Panc1 (cell line): Measurements from ENCODE around the gene DRD2. TPM values are rescaled to one million over a fixed set of nuclear protein-coding genes. Genes with fewer than 3 reads are reported as not detected.

ENCODE experiments used
- ATAC-seq: fragments of 200-7000 bp; cut with Tn5 transposase; 2 replicates; pipeline ENCODE4 v1.9.1; 2020; ENCODE audit warnings: mild to moderate bottlenecking, moderate library complexity
- BruUV-seq: library from RNA; stranded (reverse); fragments of 400-500 nt; replicated peaks from 2 replicates; lab custom pipeline; 2021; lab: Mats Ljungman, UMichigan
- CTCF ChIA-PET: fragments of 300-600 bp; sonication (Branson Sonifier 250); formaldehyde crosslinking; loops from one replicate; lab custom pipeline; 2022; ENCODE audit warnings: antibody characterized with exemption; lab: Charles Lee
- POLR2A ChIA-PET: fragments of 300-600 bp; sonication (Branson Sonifier 250); formaldehyde crosslinking; loops from one replicate; lab custom pipeline; 2022; ENCODE audit warnings: antibody characterized with exemption; lab: Charles Lee
- DNase-seq: peaks from one replicate; pipeline ENCODE4 v3.0.0-alpha.2; 2010; ENCODE audit warnings: low read depth, low spot score
- H3K27ac ChIP-seq: 2 replicates; pipeline ENCODE4 v1.5.1; 2011; ENCODE audit warnings: mild to moderate bottlenecking, low read length, inconsistent platforms
- H3K27me3 ChIP-seq: fragments of 200-500 bp; sonication (Bioruptor generic); 2 replicates; pipeline ENCODE4 v1.6.0; 2014; ENCODE audit warnings: low read length, inconsistent platforms; ENCODE audit not compliant: control insufficient read depth, insufficient read depth
- H3K36me3 ChIP-seq: fragments of 200-500 bp; sonication (Bioruptor generic); 2 replicates; pipeline ENCODE4 v1.5.1; 2014; ENCODE audit warnings: inconsistent platforms, mild to moderate bottlenecking, low read length, moderate library complexity; ENCODE audit not compliant: control insufficient read depth, insufficient read depth
- H3K4me1 ChIP-seq: 2 replicates; pipeline ENCODE4 v1.5.1; 2011; ENCODE audit warnings: inconsistent platforms, mild to moderate bottlenecking, low read length, moderate library complexity; ENCODE audit not compliant: control insufficient read depth, insufficient read depth
- H3K4me3 ChIP-seq, 2 experiments: 2 replicates each; pipeline ENCODE4 v1.5.1; 2011 to 2012; ENCODE audit warnings: low read depth in 2 of 2, low read length in 2 of 2, mild to moderate bottlenecking in 2 of 2, inconsistent platforms in 1 of 2, moderate library complexity in 1 of 2
- H3K9me3 ChIP-seq: fragments of 200-500 bp; sonication (Bioruptor generic); 2 replicates; pipeline ENCODE4 v1.5.1; 2014; ENCODE audit warnings: low read depth, mild to moderate bottlenecking, inconsistent platforms, low read length, moderate library complexity; ENCODE audit not compliant: control insufficient read depth, insufficient read depth
- CTCF ChIP-seq: fragments of 450-650 bp; IDR thresholded peaks from 2 replicates; pipeline ENCODE4 v1.5.1; 2017; ENCODE audit warnings: mild to moderate bottlenecking
- POLR2AphosphoS5 ChIP-seq: IDR thresholded peaks from 2 replicates; pipeline ENCODE4 v1.6.1; 2012; ENCODE audit warnings: mild to moderate bottlenecking, low read depth, low read length, moderate library complexity
- REST ChIP-seq, 2 experiments: IDR thresholded peaks; 2 replicates each; pipeline ENCODE4 v1.6.1; 2011 to 2012; ENCODE audit warnings: low read depth in 2 of 2, control low read depth in 1 of 2, low read length in 1 of 2, mild to moderate bottlenecking in 1 of 2, moderate library complexity in 1 of 2; ENCODE audit not compliant: insufficient read depth in 1 of 2
- SIN3A ChIP-seq: IDR thresholded peaks from 2 replicates; pipeline ENCODE4 v1.6.1; 2012; ENCODE audit warnings: low read depth, mild to moderate bottlenecking, low read length, moderate library complexity, borderline replicate concordance; ENCODE audit not compliant: insufficient read depth
- TCF7L2 ChIP-seq: IDR thresholded peaks from 2 replicates; pipeline ENCODE4 v1.6.1; 2011; ENCODE audit warnings: mild to moderate bottlenecking, low read depth, low read length, inconsistent platforms
- in situ Hi-C: cut with HindIII; loops from 2 replicates; pipeline ENCODE4 v1.10.0; 2016; ENCODE audit warnings: low sequenced_read_pairs, low pct_unique_long_range_greater_than_20kb
- intact Hi-C: fragments of 100-400 bp; cut with micrococcal nuclease; formaldehyde crosslinking; loops from one replicate; pipeline ENCODE4 v1.10.0; 2022; ENCODE audit not compliant: unreplicated experiment
- total RNA-seq: library from RNA; stranded (reverse); gene quantifications from one replicate; pipeline ENCODE4 v1.2.1, GENCODE V29; 2021; ENCODE audit not compliant: unreplicated experiment

DRD2 gene
- total RNA-seq, 1 experiment from 2014 or later = 5.3 TPM

DNA sequence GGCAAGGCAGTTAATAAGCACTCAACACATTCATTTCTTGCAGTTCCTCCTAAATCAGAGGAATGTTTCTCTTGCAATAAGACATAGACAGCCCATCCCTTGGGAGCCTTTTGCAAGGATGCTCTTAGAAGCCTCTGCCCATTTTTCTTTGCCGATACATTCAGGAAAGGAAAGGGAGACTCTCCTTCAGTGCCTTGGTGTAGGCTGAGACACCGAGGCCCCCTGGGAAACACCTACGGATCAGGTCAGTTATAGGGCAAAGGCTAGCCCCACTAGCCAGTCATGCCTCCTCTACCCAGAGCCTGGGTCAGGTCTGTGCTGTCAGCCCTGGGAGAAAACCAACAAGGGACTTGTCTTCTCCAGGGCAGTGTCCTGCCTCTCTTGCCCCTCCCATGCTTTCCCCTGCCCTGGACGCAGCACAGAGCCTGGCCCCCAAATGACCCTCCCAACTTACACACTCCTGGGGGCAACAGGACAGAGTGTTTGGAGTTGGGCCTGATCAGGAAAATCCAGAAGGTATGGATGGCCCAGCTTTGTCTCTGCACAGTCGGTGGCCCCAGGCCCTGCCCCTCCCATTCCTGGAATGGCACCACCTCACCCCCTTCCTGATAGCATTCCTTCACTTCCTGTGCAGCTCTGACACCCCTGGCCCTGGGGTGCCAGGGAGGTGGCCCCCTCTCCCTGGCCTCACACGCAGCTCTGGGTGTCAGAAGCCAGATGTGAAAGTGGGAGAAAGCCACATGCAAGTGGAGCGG lies 69.3 kb downstream of the DRD2 start:
- in situ Hi-C loops = no loop called here
- POLR2A ChIA-PET = no interaction called here
- CTCF ChIA-PET = no interaction called here

More for the DNA sequence above, 69.3 kb downstream of the DRD2 start:
- DNase-seq (no peak), ATAC-seq (no peak)
- Histone ChIP-seq H3K9me3 (no peaks in the 10 kb centered on the region), H3K36me3 (no peaks in the 10 kb centered on the region), H3K27ac (no peak overlapping the region), H3K4me1 (no peaks in the 10 kb centered on the region), H3K27me3 (no peaks in the 10 kb centered on the region), H3K4me3 (no peak overlapping the region)
- TF ChIP-seq REST (IDR thresholded peaks at IDR 0.05; ENCODE audit: insufficient read depth in 1 of 2, low read depth in 2 of 2, low read length in 1 of 2) (no peak), POLR2AphosphoS5 (no peak), TCF7L2 (no peak), SIN3A (no peak), CTCF (no peak)
- intact Hi-C loops = loop anchor here (5.0 kb wide), 1 partner anchor 834 kb away; no protein-coding TSS in a partner anchor
- BruUV-seq = no TSS peak
